HUES64 (cell line): Measurements from ENCODE around the gene UBE2C.
"Not testable (repeated sequence)": the region's sequence is repeated elsewhere in the genome, so short reads cannot be mapped to it uniquely, and the experiment has no call there.

Experiments used
- H3K27ac ChIP-seq: 2 replicates; pipeline ENCODE4 v1.7.0; 2013; ENCODE audit warnings: low read depth, low read length, inconsistent platforms
- H3K27me3 ChIP-seq: 2 replicates; pipeline ENCODE4 v1.6.1; 2013; ENCODE audit warnings: mild to moderate bottlenecking, low read length; ENCODE audit not compliant: insufficient read depth
- H3K36me3 ChIP-seq: 2 replicates; pipeline ENCODE4 v1.6.1; 2013; ENCODE audit warnings: mild to moderate bottlenecking, low read length; ENCODE audit not compliant: insufficient read depth
- H3K4me1 ChIP-seq: 2 replicates; pipeline ENCODE4 v1.6.1; 2013; ENCODE audit warnings: mild to moderate bottlenecking, low read length, moderate library complexity; ENCODE audit not compliant: insufficient read depth
- H3K4me3 ChIP-seq: 2 replicates; pipeline ENCODE4 v1.5.1; 2013; ENCODE audit warnings: mild to moderate bottlenecking, low read length, moderate library complexity
- H3K9ac ChIP-seq: 2 replicates; pipeline ENCODE4 v1.6.1; 2013; ENCODE audit warnings: mild to moderate bottlenecking, low read depth, low read length
- H3K9me3 ChIP-seq: 2 replicates; pipeline ENCODE4 v1.6.1; 2013; ENCODE audit warnings: low read depth, low read length; ENCODE audit not compliant: insufficient read depth
- WGBS: fragments of 150-250, 120-280 bp; methylation state at CpG from one replicate; pipeline ENCODE4 v1.1.7; 2013; ENCODE audit warnings: missing lambda C conversion rate; 5-methylcytosine and 5-hydroxymethylcytosine counted together

Gene UBE2C

DNA sequence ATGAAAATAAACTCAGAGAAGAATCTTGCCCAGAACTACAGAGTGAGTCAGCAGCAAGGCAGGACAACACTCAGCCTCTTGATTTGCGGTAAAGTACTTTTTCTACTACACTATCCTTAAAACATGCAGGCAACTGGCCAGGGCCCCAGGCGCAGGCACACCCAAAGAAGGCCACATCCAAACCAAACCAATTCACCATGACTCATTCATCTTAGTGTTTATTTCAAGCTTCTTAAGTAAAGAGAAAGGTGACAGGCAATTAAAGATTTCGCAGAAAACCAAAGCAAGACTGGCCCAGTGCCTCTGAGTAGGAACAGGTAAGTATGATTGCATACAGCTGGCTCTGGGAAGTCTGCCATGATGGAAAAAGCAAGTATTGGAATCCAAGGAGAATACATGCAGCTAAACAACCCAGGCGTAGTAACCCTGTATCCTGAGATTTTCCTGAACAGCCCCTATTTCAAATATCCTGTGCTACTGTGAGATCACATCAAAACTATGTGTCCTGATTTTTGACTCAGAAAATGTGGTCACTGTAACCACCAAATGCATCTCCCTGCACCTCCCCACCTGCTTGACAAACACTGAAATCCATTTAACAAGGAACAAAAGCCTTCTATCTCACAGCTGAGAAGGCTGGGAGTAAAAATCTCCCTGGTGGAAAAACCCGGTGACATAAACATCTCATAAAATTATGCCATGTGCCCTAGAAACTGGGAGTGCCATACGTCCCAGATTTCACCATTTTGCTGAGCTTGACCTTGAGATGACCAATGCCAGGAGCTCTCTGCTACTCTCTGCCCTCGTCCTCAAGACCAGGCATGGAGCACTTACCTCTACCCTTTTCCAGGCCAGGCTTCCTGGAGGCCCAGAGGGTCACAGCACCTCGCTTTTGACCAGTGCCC, 33.2 kb upstream of the UBE2C start:
- no peak overlapping the region for H3K27ac ChIP-seq
- 88% methylated on average over 8 of the region's 8 CpGs for WGBS
- no peaks in the 10 kb centered on the region for H3K9me3 ChIP-seq
- no peak overlapping the region for H3K9ac ChIP-seq
- H3K4me1 ChIP-seq: no peaks in the 10 kb centered on the region
- no peak overlapping the region for H3K4me3 ChIP-seq
- H3K27me3 ChIP-seq: no peaks in the 10 kb centered on the region
- H3K36me3 ChIP-seq: no peaks in the 10 kb centered on the region

DNA sequence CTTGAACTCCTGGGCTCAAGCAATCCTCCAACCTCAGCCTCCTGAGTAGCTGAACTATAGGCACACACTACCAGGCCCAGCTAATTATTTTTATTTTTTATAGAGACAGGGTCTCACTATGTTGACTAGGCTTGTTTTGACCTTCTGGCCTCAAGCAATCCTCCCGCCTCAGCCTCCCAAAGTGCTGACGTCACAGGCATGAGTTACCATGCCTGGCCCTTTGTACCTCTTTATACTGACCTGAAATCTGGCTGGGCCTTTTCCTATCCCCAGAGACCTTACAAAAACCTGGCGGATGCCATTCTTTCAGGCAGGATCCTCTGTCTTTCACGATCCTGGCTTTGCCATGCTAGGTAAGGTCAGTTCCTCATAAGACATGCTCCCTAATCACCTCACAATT, 32.3 kb upstream of the UBE2C start:
- H3K36me3 ChIP-seq: no peaks in the 10 kb centered on the region
- H3K4me1 ChIP-seq: no peaks in the 10 kb centered on the region
- WGBS: 95% methylated on average over 4 of the region's 4 CpGs
- H3K9ac ChIP-seq: no peak overlapping the region
- H3K4me3 ChIP-seq: no peak overlapping the region
- H3K9me3 ChIP-seq: no peaks in the 10 kb centered on the region
- H3K27ac ChIP-seq: no peak overlapping the region
- H3K27me3 ChIP-seq: no peaks in the 10 kb centered on the region

DNA sequence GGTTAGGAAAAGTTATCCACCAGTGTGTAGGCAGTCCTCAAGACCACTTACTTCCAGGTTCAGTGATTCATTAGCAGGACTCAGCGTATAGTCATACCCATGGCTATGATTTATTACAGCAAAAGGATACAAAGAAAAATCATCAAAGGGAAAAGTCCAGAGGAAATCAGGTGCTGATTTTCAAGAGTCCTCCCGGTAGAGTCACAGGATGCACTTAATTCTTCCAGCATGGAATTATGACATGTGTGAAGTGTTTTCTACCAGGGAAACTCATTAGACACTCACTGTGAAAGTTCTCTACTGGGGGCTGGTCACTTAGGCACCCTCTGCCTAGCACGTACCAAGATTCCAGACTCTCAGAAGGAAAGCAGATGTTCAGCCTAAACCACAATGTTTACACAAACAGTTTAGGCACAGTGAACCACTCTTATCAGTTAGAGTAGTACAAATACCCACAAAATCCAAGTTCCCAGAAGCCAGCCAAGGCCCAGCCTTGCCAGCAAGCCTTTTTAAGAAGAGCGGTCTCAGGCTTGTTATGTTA, 31.0 kb upstream of the UBE2C start:
- Histone ChIP-seq H3K27me3 (no peaks in the 10 kb centered on the region), H3K4me1 (no peaks in the 10 kb centered on the region), H3K9ac (no peak overlapping the region), H3K9me3 (no peaks in the 10 kb centered on the region), H3K4me3 (no peak overlapping the region), H3K27ac (no peak overlapping the region), H3K36me3 (no peaks in the 10 kb centered on the region)
- 87% methylated on average over 4 of the region's 4 CpGs for WGBS

DNA sequence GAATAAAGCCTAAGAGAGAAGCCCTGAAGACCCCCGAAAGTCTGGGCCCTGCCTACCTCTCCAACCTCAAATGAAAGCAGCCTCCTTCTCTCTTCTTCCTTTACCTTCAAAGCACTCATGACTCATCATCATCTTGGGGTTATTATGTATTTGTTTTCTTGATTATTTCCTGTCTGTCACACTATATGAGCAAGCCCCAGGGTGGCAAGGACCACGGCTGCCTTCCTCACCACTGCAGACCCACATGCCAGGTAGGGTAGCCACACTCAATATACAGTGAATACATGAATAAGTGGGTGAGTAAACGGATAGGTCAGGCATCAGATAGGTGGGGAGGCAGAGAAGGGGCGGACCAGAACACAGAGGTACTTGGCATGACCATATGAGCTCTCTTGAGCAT, 29.6 kb upstream of the UBE2C start:
- Histone ChIP-seq H3K27me3 (no peaks in the 10 kb centered on the region), H3K9me3 (no peaks in the 10 kb centered on the region), H3K36me3 (no peaks in the 10 kb centered on the region), H3K4me1 (no peaks in the 10 kb centered on the region), H3K27ac (no peak overlapping the region), H3K4me3 (no peak overlapping the region), H3K9ac (no peak overlapping the region)
- 85% methylated on average over 4 of the region's 4 CpGs for WGBS

DNA sequence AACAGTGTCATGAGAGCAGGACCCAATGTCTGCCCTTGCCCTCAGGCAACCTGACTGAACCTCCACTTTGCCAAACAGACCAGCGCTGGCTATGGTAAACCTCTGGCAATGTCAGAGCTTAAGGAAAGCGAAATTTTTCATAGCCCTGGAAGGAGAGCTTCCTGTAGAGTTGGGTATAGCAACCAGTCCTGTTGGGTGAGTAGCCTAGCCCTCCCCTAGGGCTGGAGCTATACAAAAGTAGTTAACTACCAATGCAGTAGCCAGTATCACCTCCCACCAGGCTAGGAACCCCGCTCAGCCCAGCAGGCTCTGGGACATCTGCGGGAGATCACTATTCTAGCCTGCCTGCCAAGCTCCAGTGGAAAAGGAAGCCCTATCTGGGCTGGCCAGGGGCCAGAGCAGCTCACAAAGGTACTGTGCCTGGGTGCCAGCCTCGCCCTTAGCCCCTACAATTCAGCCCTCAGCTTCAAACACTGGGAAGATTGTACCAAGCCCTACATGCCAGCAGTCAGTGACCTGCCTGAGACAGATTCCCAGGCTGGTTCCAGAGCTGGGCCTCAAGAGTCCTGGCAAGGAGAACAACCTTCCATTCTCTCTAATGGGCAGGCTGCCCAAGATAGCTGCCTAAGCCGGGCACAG, 28.7 kb upstream of the UBE2C start:
- Histone ChIP-seq H3K4me3 (no peak overlapping the region), H3K36me3 (no peaks in the 10 kb centered on the region), H3K27me3 (no peaks in the 10 kb centered on the region), H3K9ac (no peak overlapping the region), H3K27ac (no peak overlapping the region), H3K9me3 (no peaks in the 10 kb centered on the region), H3K4me1 (no peaks in the 10 kb centered on the region)
- 91% methylated on average over 6 of the region's 6 CpGs for WGBS

DNA sequence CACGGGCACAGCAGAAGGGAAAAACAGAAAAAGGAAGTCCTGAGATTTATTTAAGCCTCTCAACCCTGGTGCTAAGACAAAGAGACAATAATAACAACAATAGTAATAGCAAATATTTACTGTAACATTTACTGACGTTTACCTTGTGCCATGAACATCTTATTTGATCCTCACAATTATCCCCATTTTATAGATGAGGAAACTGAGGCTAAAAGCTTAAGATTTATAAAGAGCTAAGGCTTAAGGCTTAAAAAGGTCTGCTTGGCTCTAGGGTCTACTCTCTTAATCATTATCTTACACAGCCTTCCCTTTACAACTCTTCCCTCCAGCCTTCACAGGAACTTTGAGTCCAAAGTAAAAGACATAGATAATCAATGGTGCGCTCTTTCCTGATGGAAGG, 24.1 kb upstream of the UBE2C start:
- Histone ChIP-seq H3K9me3 (no peaks in the 10 kb centered on the region), H3K27ac (no peak overlapping the region), H3K36me3 (no peaks in the 10 kb centered on the region), H3K9ac (no peak overlapping the region), H3K4me1 (peaks cover 4% of the 10 kb centered on the region; the same call in 1 of the 2 replicates), H3K4me3 (no peak overlapping the region), H3K27me3 (no peaks in the 10 kb centered on the region)
- 95% methylated on average over 2 of the region's 3 CpGs for WGBS

DNA sequence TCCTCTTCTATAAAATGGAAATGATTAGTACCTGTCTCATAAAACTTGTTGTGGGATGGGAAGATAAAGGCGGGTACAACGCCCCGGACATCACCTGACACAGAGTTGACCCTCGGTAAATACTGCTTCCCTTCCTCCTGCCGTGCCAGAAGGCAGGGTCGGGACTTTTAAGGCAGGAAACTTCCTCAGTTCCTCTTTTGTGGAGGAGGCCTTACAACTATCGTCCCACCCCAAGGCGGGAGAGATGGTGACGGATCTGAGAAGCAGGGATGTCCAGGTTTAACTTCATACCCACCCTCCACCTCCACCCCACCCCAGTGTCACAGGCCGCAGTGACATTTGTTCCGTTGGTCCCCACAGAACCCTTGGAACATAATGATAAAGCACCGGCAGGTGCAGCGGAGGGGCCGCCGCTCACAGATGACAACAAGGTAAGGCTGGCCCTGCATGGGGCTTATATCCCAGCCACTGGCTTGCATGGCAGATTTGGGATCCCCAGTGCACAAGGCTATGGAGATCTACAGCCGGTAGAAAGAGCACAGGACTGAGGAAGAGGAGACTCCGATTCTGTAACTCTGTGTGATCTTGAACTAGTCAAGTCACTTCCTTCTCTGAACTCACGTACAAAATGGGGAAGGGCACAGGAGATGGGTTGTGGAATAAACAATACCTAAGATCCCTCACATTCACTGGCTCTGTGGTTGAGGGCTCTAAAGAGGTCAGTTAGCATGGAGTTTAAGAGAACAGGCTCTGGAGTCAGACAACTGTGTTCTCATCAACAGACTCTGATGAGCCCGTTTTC, 19.9 kb upstream of the UBE2C start:
- no peaks in the 10 kb centered on the region for H3K27me3 ChIP-seq
- H3K4me1 ChIP-seq: peaks cover 4% of the 10 kb centered on the region; the same call in 1 of the 2 replicates
- H3K9ac ChIP-seq: peak overlapping the region; percentile 76
- H3K27ac ChIP-seq: no peak overlapping the region
- H3K4me3 ChIP-seq: peak overlapping the region; percentile 84
- no peaks in the 10 kb centered on the region for H3K9me3 ChIP-seq
- H3K36me3 ChIP-seq: peaks cover 33% of the 10 kb centered on the region
- WGBS: 45% methylated on average over 15 of the region's 19 CpGs

DNA sequence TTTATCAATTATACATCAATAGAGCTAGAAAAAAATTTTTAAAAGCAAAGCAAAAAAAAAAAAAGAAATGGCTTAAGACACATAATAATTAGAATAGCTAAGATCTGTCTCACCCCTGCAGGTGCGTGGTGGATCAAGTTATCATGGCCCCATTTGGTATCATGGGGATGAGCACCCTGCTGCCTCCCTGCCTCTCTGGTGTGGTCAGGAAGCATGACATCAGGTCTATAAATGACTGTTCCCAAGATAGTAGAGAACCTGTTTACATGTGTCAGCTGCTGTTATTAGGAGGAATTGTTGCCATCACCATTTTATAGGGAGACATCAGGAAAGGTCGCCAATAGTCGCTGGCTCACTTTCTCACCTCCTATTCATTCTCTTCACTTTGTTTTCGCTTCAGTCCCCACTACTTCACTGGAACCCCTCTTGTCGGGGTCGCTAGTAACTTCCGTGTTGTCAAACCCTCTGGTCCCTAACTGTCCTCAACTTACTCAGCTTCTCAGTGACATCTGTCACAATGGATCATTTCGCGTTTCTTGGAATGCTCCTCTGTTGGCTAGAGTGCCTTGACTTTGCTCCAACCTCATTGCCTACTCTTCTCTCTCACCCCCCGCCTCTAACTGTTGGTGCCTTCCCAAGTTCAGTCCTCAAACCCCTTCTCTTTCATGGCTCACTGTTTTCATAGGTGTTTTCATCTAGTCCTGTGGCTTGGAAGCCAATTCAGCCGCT, 15.9 kb upstream of the UBE2C start:
- peaks cover 40% of the 10 kb centered on the region for H3K36me3 ChIP-seq
- no peak overlapping the region for H3K27ac ChIP-seq

DNA sequence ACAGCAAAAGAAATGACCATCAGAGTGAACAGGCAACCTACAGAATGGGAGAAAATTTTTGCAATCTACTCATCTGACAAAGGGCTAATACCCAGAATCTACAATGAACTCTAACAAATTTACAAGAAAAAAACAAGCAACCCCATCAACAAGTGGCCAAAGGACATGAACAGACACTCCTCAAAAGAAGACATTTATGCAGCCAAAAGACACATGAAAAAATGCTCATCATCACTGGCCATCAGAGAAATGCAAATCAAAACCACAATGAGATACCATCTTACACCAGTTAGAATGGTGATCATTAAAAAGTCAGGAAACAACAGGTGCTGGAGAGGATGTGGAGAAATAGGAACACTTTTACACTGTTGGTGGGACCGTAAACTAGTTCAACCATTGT, 14.9 kb upstream of the UBE2C start:
- H3K9ac ChIP-seq, H3K4me3 ChIP-seq, H3K27me3 ChIP-seq, H3K9me3 ChIP-seq, H3K4me1 ChIP-seq, H3K27ac ChIP-seq: not testable (repeated sequence)
- peaks cover 51% of the 10 kb centered on the region for H3K36me3 ChIP-seq
- no CpG with 5 or more reads among the region's 1 CpG for WGBS

More for the DNA sequence above, 15.9 kb upstream of the UBE2C start:
- H3K27me3 ChIP-seq: no peaks in the 10 kb centered on the region
- H3K4me3 ChIP-seq: no peak overlapping the region
- H3K9me3 ChIP-seq: no peaks in the 10 kb centered on the region
- no peak overlapping the region for H3K9ac ChIP-seq
- 95% methylated on average over 11 of the region's 11 CpGs for WGBS
- H3K4me1 ChIP-seq: peaks cover 4% of the 10 kb centered on the region; the same call in 1 of the 2 replicates

DNA sequence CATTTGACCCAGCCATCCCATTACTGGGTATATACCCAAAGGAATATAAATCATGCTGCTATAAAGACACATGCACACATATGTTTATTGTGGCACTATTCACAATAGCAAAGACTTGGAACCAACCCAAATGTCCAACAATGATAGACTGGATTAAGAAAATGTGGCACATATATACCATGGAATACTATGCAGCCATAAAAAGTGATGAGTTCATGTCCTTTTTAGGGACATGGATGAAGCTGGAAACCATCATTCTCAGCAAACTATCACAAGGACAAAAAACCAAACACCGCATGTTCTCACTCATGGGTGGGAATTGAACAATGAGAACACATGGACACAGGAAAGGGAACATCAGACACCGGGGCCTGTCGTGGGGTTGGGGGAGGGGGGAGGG, 14.5 kb upstream of the UBE2C start:
- H3K27ac ChIP-seq, H3K9ac ChIP-seq, H3K4me1 ChIP-seq, H3K27me3 ChIP-seq, H3K9me3 ChIP-seq, H3K4me3 ChIP-seq: not testable (repeated sequence)
- WGBS: 92% methylated on average over 3 of the region's 3 CpGs
- H3K36me3 ChIP-seq: peaks cover 55% of the 10 kb centered on the region
